NK-92 treated with Interleukin-12 subunit alpha and Interleukin-12 subunit beta, amount 100 ng/mL, for 24 hours (cell line): ENCODE measurements around the gene NT5C.

Experiments used
- DNase-seq: peaks from one replicate; lab custom pipeline; 2025; lab: John Stamatoyannopoulos, UW

The NT5C gene

DNA sequence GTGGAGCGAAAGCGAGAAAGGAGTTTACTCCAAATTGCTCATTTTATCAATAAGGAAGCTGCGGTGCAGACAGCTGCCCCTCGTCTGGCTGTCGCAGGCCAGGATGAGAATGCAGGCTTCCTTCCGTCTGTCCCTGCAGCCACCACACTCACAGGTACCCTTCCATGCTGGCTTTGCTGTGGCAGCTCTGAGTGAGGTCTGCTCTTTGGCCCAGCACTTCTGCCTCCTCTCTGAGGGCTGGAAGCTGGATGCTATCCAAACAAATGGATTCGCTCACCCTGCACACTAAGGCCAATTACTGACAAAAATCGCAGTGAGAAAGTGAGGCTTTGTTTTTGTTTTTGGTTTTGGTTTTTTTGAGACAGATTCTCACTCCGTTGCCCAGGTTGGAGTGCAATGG is 14.8 kb downstream of the NT5C start:
- no peak for DNase-seq

- DNase-seq: no peak
Observed at GRCh38 chr17:75115555-75115954, 16.0 kb downstream of the NT5C start.

- no peak for DNase-seq
Observed at GRCh38 chr17:75114552-75115314, 16.8 kb downstream of the NT5C start.

DNA sequence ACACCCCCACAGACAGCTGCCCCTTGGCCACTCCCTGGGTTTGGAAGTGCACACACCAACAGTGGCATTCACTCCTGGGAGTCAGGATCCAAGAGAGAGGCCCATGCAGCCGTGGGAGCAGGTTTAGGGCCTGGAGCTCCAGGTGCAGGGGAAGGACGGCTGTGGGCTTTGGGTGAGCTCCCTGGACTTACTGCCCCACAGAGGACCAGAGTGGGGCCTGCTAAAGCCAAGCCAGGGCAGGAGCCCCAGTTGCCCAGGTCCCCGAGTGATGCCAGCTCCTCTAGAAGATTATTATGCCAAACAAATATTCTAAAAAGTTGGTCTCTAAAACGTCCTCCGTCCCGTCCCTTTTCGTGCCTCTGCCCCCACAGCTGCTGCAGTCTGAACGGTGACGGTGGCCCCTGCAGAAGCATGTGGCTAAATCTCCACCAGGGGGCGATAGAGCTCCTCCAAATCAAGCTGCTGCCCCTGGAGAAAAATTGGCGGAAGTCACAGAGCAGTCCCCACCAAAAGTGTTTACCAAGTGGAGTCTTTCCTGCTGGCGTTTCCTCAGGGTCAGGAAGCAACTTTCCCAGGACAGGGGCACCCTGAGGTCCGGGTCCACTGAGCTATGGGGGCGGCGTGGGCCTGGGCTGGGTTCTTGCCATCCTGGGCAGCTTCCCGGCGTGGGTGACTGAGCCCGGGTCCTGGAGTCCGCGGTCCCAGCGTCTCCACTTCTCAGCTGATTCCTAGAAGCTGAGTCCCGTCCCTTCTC is 17.6 kb downstream of the NT5C start:
- peak; percentile 68 for DNase-seq

GRCh38 chr17:75111777-75112335 is 19.7 kb downstream of the NT5C start:
- no peak for DNase-seq

DNA sequence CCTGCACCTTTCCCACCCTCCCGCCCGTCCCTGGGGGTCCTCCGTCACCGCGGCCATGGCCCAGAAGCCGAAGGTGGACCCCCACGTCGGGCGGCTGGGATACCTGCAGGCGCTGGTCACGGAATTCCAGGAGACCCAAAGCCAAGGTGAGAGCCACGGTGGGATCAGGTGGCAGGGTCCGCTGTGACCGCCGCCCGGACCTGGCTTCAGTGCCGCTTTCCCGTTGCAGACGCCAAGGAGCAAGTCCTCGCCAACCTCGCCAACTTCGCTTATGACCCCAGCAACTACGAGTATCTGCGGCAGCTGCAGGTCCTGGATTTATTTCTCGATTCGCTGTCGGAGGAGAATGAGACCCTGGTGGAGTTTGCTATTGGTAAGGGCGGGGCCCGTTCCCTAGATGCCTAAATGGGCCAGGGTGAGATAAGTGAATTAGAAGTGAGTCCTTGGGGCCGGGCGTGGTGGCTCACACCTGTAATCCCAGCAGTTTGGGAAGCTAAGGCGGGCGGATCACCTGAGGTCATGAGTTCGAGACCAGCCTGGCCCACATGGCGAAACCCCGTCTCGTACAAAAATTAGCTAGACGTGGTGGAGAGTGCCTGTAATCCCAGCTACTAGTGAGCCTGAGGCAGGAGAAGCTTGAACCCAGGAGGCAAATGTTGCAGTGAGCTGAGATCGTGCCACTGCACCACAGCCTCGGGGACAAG is 21.2 kb downstream of the NT5C start:
- DNase-seq: no peak

GRCh38 chr17:75109407-75110233 is 21.9 kb downstream of the NT5C start, which contains the start of gene ARMC7:
ARMC7 (plus strand) TSS chr17:75109969; CDS start chr17:75110289, 320 bp downstream.
- DNase-seq: peak; percentile 81

- no peak for DNase-seq
Observed at GRCh38 chr17:75109046-75109406, 22.5 kb downstream of the NT5C start.

GRCh38 chr17:75108193-75108592 is 23.3 kb downstream of the NT5C start:
- no peak for DNase-seq

DNA sequence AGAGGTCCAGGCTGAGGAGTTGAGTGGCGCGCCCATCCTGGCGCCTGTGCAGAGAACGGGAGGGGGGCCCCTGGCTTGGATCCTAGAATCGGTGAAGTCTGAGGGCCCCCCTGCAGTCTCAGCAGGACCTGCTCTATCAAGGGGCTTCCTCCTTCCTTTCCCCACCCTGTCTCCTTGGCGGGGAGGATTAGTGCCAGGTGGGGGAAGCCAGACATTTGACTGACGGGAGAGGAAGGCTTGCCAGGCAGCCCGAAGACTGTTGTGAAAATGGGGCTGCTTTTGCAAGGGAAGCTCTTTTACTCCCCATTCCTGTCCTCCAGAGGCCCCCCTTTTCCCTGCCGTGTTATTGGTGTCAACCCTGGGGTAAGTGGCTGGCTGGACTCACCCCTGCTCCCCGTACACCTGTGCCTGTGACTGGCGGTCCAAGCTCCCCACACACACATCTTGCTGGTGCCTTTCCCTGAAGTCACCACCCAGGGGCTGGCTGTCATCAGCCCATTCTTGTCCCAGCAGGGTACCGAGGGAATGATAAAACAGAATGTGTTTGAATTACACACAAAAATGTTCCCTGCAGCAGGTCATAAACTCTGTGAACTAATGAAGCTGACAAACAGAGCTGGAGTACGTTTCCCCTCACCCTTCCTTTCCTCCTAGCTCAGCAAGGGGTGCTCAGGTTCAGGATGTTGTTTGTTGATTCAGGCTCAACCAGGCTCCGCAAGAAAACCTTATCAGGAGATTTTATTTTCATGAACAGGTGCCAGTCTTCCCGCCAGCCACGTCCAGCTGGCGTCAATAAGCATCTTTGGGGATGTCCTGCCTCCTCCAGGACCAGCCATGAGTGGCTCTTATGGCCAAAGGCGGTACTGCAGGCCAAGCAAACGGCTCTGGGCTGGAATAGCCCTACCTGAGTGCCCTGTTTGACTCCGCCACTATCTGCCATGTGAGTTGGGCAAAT is 26.1 kb downstream of the NT5C start:
- DNase-seq: no peak

- no peak for DNase-seq
Observed at GRCh38 chr17:75103601-75104554, 27.7 kb downstream of the NT5C start.

DNA sequence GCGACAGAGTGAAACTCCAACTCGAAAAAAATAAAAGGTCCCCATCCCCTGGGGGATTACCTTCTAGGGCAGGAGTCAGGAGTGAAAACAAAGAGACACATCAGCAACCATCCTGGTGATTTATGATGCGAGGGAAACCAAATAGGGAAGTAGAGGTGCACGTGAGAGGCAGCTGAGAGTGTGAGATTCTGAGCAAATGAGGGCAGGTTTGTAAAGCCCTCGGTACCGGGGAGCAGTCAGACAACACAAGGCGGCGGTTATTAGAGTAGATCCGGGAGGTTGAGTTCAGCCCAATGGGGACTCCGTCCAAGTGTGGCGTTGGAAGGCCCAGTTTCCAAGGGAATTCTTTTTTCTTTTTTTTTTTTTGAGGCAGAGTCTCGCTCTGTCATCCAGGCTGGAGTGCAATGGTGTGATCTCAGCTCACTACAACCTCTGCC is 29.1 kb downstream of the NT5C start:
- no peak for DNase-seq

- no peak for DNase-seq
Observed at GRCh38 chr17:75099881-75100595, 31.5 kb downstream of the NT5C start.

GRCh38 chr17:75098861-75099260 is 32.7 kb downstream of the NT5C start:
- no peak for DNase-seq

GRCh38 chr17:75097865-75098264 is 33.7 kb downstream of the NT5C start:
- no peak for DNase-seq

DNA sequence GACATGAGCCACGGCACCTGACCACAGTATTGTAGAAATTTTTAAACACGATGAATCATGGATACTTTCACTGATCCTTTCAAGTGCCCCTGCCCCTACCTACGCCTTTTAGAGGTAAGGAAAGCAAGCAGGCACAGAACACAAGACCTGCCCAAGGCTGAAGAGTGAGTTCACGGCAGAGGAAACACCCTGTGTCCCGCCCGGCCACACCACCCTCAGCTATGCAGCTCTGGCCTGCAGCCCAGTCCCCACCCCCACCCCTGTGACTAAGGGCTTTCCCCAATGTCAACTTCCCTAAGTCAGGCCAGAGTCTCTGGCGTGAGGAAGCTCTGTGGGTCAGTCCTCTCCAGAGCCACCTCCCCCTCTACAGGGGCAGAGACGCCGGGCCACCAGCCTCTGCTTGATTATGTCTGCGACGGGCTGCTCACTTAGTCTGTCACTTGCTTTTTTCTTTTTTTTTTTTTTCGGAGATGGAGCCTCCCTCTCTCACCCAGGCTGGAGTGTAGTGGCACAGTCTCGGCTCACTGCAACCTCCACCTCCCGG is 35.4 kb downstream of the NT5C start:
- no peak for DNase-seq

DNA sequence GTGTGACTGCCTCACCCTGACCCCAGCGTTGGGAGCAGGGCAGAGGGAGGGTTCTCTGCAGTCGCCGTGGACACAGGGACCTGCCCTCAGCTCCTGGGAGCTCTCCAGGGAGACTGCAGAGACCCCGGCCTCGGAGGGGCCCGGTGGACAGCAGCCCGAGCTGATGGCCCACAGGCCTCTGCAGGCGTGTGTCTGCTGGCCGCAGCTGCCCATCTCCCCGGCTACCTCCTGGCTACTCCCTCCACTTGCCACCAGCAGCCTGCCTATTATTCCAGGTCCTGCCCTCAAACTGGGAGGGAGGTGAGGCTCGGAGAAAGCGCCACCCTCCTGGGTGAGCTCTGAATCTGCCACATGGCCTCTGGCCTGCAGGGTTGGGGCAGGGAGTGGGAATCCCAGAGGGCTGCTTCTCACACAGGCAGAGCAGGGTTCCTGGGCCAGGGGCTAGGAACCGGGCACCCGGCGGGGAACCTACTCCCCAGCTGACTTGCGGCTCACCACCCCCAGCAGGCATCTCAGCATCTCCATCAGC is 36.6 kb downstream of the NT5C start:
- DNase-seq: no peak

DNA sequence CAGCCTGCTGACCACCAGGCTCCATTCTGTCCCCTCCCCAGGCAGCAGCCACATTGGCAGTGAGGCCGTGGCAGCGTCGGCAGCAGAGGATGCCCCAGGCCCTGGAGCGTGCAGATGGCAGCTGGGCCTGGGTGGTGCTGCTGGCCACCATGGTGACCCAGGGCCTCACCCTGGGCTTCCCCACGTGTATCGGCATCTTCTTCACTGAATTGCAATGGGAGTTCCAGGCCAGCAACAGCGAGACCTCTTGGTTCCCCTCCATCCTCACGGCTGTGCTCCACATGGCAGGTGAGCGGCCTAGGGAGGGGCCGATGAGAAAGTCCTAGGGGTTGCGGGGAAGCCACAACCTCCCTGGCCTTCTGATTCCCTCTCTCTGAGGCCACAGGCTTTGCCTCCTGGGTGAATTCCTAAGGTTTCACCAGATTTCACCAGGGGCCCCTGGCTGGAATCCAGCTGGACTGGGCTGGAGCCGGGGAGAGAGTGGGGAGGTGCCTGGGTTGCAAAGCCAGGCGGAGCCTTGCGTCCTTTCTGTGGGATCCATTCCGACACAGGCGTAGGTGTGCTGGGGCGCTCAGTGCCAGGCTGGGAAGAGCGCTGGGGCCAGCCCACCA is 37.9 kb downstream of the NT5C start:
- DNase-seq: no peak
